RWPE1 (cell line): ENCODE results near the gene FBXO36.

Experiments used
- CTCF ChIA-PET: fragments of 350-600 bp; sonication (Branson Sonifier 250); formaldehyde crosslinking; extraction: SDS; loops from one replicate; lab custom pipeline; 2021; lab: Yijun Ruan, JAX
- POLR2A ChIA-PET: fragments of 400-600 bp; formaldehyde crosslinking; extraction: SDS; loops from one replicate; lab custom pipeline; 2020; ENCODE audit warnings: antibody characterized with exemption; ENCODE audit not compliant: low non-redundant PET; lab: Yijun Ruan, JAX
- DNase-seq: peaks from one replicate; pipeline ENCODE4 v3.0.0; 2012; ENCODE audit warnings: low spot score
- H3K27ac ChIP-seq: fragments of 450-650 bp; 2 replicates; pipeline ENCODE4 v1.5.1; 2017
- CTCF ChIP-seq: fragments of 450-650 bp; conservative IDR thresholded peaks from 2 replicates; pipeline ENCODE4 v1.5.1; 2017; ENCODE audit warnings: low read depth, mild to moderate bottlenecking

The FBXO36 gene

DNA sequence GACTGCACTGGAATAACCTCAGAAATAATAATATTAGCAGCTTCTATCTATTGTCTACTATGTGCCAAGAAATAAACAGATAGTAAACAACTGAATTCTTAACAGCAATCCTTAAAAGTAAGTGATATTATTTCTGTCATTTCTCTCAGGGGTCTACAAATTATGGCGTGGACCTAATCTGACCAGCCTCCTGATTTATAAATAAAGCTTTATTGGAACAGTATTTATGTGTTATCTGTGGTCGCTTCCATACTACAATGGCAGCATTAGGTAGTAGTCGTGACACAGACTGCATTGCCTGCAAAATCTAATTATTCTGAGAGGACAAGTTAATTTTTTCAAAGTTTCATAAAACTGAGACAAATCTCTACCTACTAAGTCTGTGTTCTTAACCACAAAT, 97.4 kb downstream of the FBXO36 start:
- DNase-seq: no peak
- POLR2A ChIA-PET: interaction anchor here (0.6 kb wide), 1 partner anchor 51 kb away, joined by 3 read pairs; no protein-coding TSS in a partner anchor
- TF ChIP-seq CTCF: no peak
- H3K27ac ChIP-seq: no peak overlapping the region
- CTCF ChIA-PET: no interaction called here

DNA sequence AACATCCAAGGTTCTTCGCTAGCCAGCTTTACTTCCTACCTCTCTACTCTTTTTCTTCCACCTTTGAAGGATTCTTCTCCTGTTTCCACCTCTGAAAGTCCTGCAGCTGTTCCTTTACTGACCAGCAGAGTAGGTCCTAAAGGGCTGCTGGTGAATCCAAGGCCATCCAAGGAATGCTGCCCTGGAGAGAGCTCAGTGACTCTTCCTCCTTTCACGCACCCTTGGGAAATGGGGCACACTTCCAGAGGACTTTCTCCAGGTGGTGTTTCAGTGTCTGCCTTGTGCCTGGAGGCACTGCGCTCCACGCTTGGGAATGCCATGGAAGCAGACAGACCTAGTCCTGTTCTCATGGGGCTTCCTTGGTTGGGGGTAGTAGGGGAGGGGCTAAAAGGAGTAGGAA, 101.0 kb downstream of the FBXO36 start:
- no peak for DNase-seq
- POLR2A ChIA-PET: no interaction called here
- CTCF ChIA-PET: interaction anchor here (0.6 to 0.7 kb wide), 2 partner anchors 13 to 34 kb away, joined by 3 read pairs; no protein-coding TSS in a partner anchor
- no peak overlapping the region for H3K27ac ChIP-seq
- no peak for TF ChIP-seq CTCF

- CTCF ChIA-PET: interaction anchor here (0.7 kb wide), 1 partner anchor 9 kb away, joined by 5 read pairs; no protein-coding TSS in a partner anchor
- no peak overlapping the region for H3K27ac ChIP-seq
- POLR2A ChIA-PET: no interaction called here
- no peak for DNase-seq
- TF ChIP-seq CTCF: no peak
These were observed 119.9 kb downstream of the FBXO36 start for GRCh38 chr2:230042195-230042594.

DNA sequence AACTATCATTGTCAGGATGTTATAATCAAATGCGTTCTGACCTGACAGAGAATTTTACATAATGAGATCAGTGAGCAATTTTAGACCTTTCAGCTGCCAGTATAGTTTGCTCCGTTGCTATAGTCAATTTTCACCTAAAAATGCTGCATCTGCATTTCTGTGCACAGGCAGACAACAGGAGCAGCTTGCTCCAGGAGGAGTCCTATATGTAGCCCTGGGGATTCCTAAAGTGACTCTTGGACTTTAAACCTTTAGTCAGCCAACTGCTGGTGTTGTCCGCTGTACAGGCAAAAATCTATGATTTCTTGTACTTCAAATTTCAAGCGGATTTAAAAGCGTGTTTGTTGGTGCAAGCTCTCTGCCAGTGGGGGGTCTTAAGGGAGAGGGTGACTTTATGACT, 120.7 kb downstream of the FBXO36 start:
- ChIA-PET POLR2A (no interaction called here), CTCF (no interaction called here)
- no peak overlapping the region for H3K27ac ChIP-seq
- no peak for TF ChIP-seq CTCF
- DNase-seq: no peak

- DNase-seq: no peak
- no peak overlapping the region for H3K27ac ChIP-seq
- TF ChIP-seq CTCF: no peak
- CTCF ChIA-PET: no interaction called here
- POLR2A ChIA-PET: no interaction called here
These were observed 121.2 kb downstream of the FBXO36 start for GRCh38 chr2:230043461-230043860.

GRCh38 chr2:230046491-230046890, 124.2 kb downstream of the FBXO36 start:
- no peak overlapping the region for H3K27ac ChIP-seq
- no peak for DNase-seq
- ChIA-PET POLR2A (no interaction called here), CTCF (no interaction called here)
- no peak for TF ChIP-seq CTCF
